Caco-2 (cell line): Measurements from ENCODE around the gene WDPCP. TPM values are rescaled to one million over a fixed set of nuclear protein-coding genes. Genes with fewer than 3 reads are reported as not detected.
"Not testable (repeated sequence)": the region's sequence is repeated elsewhere in the genome, so short reads cannot be mapped to it uniquely, and the experiment has no call there.

ENCODE experiments used
- BruUV-seq: library from RNA; stranded (reverse); fragments of 400-500 nt; replicated peaks from 2 replicates; lab custom pipeline; 2021; lab: Mats Ljungman, UMichigan
- CTCF ChIA-PET: fragments of 300-600 bp; sonication (Branson Sonifier 250); formaldehyde crosslinking; loops from one replicate; lab custom pipeline; 2022; ENCODE audit warnings: antibody characterized with exemption; lab: Charles Lee
- POLR2A ChIA-PET: fragments of 300-600 bp; sonication (Branson Sonifier 250); formaldehyde crosslinking; loops from one replicate; lab custom pipeline; 2022; ENCODE audit warnings: antibody characterized with exemption; lab: Charles Lee
- DNase-seq, 2 experiments: peaks; one replicate each; pipeline versions ENCODE4 v3.0.0 to v3.0.0-alpha.2; 2020 to 2022
- H3K27me3 ChIP-seq: replicated peaks from 2 replicates; pipeline ENCODE4 v1.6.0; 2011; ENCODE audit warnings: low read length; ENCODE audit not compliant: control insufficient read depth, insufficient read depth
- H3K36me3 ChIP-seq: 2 replicates; pipeline ENCODE4 v1.5.1; 2011; ENCODE audit warnings: low read length; ENCODE audit not compliant: control insufficient read depth, insufficient read depth
- H3K4me1 ChIP-seq: fragments of 250-450 bp; sonication (Bioruptor Pico); 2 replicates; pipeline ENCODE4 v1.5.1; 2020; ENCODE audit warnings: mild to moderate bottlenecking
- H3K4me3 ChIP-seq: 2 replicates; pipeline ENCODE4 v1.5.1; 2011; ENCODE audit warnings: low read depth, mild to moderate bottlenecking, control low read depth, low read length
- H3K9me3 ChIP-seq: fragments of 250-450 bp; sonication (Bioruptor Pico); 2 replicates; pipeline ENCODE4 v1.5.1; 2020; ENCODE audit warnings: mild to moderate bottlenecking, moderate library complexity
- H3K27ac Mint-ChIP-seq: one replicate; pipeline ENCODE4 v1.8.0; 2022; ENCODE audit warnings: mixed read lengths; ENCODE audit not compliant: unreplicated experiment
- H3K27me3 Mint-ChIP-seq: one replicate; pipeline ENCODE4 v1.8.0; 2022; ENCODE audit warnings: mixed read lengths; ENCODE audit not compliant: insufficient read depth, unreplicated experiment
- H3K36me3 Mint-ChIP-seq: one replicate; pipeline ENCODE4 v1.8.0; 2022; ENCODE audit warnings: mild to moderate bottlenecking, mixed read lengths; ENCODE audit not compliant: insufficient read depth, unreplicated experiment
- H3K4me1 Mint-ChIP-seq: one replicate; pipeline ENCODE4 v1.8.0; 2022; ENCODE audit warnings: low read depth, mixed read lengths; ENCODE audit not compliant: unreplicated experiment
- H3K4me3 Mint-ChIP-seq: one replicate; pipeline ENCODE4 v1.8.0; 2022; ENCODE audit warnings: mild to moderate bottlenecking, moderate library complexity, mixed read lengths; ENCODE audit not compliant: unreplicated experiment
- H3K9me3 Mint-ChIP-seq: one replicate; pipeline ENCODE4 v1.8.0; 2022; ENCODE audit warnings: mixed read lengths; ENCODE audit not compliant: unreplicated experiment
- intact Hi-C: fragments of 100-400 bp; cut with micrococcal nuclease; formaldehyde crosslinking; loops from one replicate; pipeline ENCODE4 v1.10.0; 2022; ENCODE audit not compliant: unreplicated experiment
- total RNA-seq: library from RNA; stranded (reverse); gene quantifications from 2 replicates; pipeline ENCODE4 v1.2.3, GENCODE V29; 2022
- TF ChIP-seq, protein P1 (sequence below), 2 experiments: fragments of 200-600 bp in 1 of 2; IDR thresholded peaks; 1 replicate in 1 of 2; 2 replicates in 1 of 2; pipeline versions ENCODE4 v1.5.1 to v1.8.0; 2011 to 2022; ENCODE audit warnings: antibody characterized with exemption in 1 of 2, control low read depth in 1 of 2, inconsistent platforms in 1 of 2, low read depth in 1 of 2, low read length in 1 of 2, mild to moderate bottlenecking in 1 of 2, moderate library complexity in 1 of 2; ENCODE audit not compliant: insufficient read depth in 1 of 2, severe bottlenecking in 1 of 2, unreplicated experiment in 1 of 2

WDPCP gene
- total RNA-seq, 1 experiment from 2014 or later, result 16.2 TPM

DNA sequence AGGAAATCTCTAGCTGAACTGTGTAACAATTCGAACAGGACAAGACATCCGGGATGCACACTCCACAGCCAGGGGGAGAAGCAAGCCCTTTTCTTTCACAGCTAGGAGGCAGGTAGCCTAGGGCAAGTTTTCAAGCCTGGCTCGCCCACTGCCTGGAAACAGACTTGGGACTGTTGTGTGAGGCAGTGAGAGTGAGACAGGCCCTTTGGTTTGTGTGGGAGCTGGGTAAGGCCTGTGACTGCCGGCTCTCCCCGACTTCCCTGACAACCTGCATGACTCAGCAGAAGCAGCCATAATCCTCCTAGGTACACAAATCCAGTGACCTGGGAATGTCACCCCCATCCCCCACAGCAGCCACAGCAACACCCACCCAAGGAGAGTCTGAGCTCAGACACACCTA, 179.7 kb downstream of the WDPCP start:
- Mint-ChIP-seq H3K4me3 (no peak overlapping the region), H3K36me3 (no peaks in the 10 kb centered on the region), H3K27ac (no peak overlapping the region), H3K27me3 (no peaks in the 10 kb centered on the region), H3K4me1 (no peaks in the 10 kb centered on the region), H3K9me3 (no peaks in the 10 kb centered on the region)
- intact Hi-C loops, result no loop called here
- DNase-seq, result peak; percentile 1 to 37
- Histone ChIP-seq H3K27me3 (no peaks in the 10 kb centered on the region), H3K36me3 (no peaks in the 10 kb centered on the region), H3K9me3 (no peaks in the 10 kb centered on the region; the same call in none of the 2 replicates), H3K4me3 (no peak overlapping the region), H3K4me1 (0 out of 2 replicates have a peak, but pooled peaks cover 9% of the 10 kb centered on the region)
- BruUV-seq, result no TSS peak
- TF ChIP-seq, protein P1, sequence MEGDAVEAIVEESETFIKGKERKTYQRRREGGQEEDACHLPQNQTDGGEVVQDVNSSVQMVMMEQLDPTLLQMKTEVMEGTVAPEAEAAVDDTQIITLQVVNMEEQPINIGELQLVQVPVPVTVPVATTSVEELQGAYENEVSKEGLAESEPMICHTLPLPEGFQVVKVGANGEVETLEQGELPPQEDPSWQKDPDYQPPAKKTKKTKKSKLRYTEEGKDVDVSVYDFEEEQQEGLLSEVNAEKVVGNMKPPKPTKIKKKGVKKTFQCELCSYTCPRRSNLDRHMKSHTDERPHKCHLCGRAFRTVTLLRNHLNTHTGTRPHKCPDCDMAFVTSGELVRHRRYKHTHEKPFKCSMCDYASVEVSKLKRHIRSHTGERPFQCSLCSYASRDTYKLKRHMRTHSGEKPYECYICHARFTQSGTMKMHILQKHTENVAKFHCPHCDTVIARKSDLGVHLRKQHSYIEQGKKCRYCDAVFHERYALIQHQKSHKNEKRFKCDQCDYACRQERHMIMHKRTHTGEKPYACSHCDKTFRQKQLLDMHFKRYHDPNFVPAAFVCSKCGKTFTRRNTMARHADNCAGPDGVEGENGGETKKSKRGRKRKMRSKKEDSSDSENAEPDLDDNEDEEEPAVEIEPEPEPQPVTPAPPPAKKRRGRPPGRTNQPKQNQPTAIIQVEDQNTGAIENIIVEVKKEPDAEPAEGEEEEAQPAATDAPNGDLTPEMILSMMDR (IDR thresholded peaks at IDR 0.05; ENCODE audit: insufficient read depth in 1 of 2, low read depth in 1 of 2, low read length in 1 of 2, severe bottlenecking in 1 of 2, unreplicated experiment in 1 of 2), result no peak
- ChIA-PET POLR2A (no interaction called here), CTCF (no interaction called here)

DNA sequence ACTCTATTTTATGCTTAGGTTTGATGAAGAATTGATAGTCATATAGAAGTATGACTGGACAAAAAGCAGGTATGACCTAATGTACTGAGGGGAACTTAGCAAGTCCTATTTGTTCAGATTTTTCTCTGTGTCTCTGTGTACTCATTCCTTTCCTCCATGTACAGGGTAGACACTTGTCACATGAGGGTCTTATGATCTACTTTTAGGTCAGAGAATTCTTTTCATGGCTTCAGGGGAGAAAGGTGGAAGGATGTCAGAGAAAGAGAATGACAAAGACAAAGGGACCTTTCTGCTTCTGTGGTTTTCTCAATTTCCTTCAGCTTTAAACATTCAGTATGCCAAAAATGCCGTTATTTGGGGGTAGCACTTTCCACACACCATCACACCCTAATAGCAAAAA, 181.6 kb downstream of the WDPCP start:
- ChIA-PET CTCF (no interaction called here), POLR2A (no interaction called here)
- TF ChIP-seq, protein P1 (IDR thresholded peaks at IDR 0.05; ENCODE audit: insufficient read depth in 1 of 2, low read depth in 1 of 2, low read length in 1 of 2, severe bottlenecking in 1 of 2, unreplicated experiment in 1 of 2), result no peak
- no TSS peak for BruUV-seq
- H3K27ac Mint-ChIP-seq, result no peak overlapping the region
- H3K27me3 Mint-ChIP-seq, result no peaks in the 10 kb centered on the region
- no peak for DNase-seq
- H3K36me3 Mint-ChIP-seq, result no peaks in the 10 kb centered on the region
- no peaks in the 10 kb centered on the region; the same call in none of the 2 replicates for H3K9me3 ChIP-seq
- no peaks in the 10 kb centered on the region for H3K36me3 ChIP-seq
- 0 out of 2 replicates have a peak, but pooled peaks cover 9% of the 10 kb centered on the region for H3K4me1 ChIP-seq
- no peaks in the 10 kb centered on the region for H3K9me3 Mint-ChIP-seq
- H3K4me3 ChIP-seq, result no peak overlapping the region
- H3K4me3 Mint-ChIP-seq, result no peak overlapping the region
- intact Hi-C loops, result no loop called here
- H3K4me1 Mint-ChIP-seq, result no peaks in the 10 kb centered on the region
- no peaks in the 10 kb centered on the region for H3K27me3 ChIP-seq

DNA sequence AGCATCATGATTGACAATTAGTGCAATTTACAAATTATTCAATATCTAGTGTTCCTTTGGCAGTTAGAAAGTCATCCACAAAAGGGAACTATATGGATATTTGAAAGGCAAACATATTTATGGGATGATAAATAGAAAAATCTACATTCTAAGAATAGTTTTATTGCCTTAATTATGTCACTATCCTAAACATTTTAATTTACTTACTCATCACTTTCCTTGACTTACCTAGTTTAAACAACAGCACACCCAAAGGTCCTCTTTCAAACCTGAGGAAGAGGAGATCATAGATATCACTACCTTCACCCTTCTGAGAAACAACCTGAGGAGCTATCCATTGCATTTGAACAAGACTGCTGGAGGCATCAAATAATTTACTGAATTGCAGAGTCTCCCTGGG, 184.5 kb downstream of the WDPCP start:
- no peaks in the 10 kb centered on the region; the same call in none of the 2 replicates for H3K9me3 ChIP-seq
- peaks cover 6% of the 10 kb centered on the region for H3K4me1 Mint-ChIP-seq
- no peak overlapping the region for H3K4me3 Mint-ChIP-seq
- intact Hi-C loops, result no loop called here
- no peaks in the 10 kb centered on the region for H3K36me3 ChIP-seq
- H3K27ac Mint-ChIP-seq, result no peak overlapping the region
- H3K27me3 ChIP-seq, result no peaks in the 10 kb centered on the region
- no peak overlapping the region for H3K4me3 ChIP-seq
- ChIA-PET POLR2A (no interaction called here), CTCF (no interaction called here)
- H3K9me3 Mint-ChIP-seq, result no peaks in the 10 kb centered on the region
- BruUV-seq, result no TSS peak
- H3K27me3 Mint-ChIP-seq, result no peaks in the 10 kb centered on the region
- H3K36me3 Mint-ChIP-seq, result no peaks in the 10 kb centered on the region
- DNase-seq, result no peak
- TF ChIP-seq, protein P1 (IDR thresholded peaks at IDR 0.05; ENCODE audit: insufficient read depth in 1 of 2, low read depth in 1 of 2, low read length in 1 of 2, severe bottlenecking in 1 of 2, unreplicated experiment in 1 of 2), result no peak
- H3K4me1 ChIP-seq, result 0 out of 2 replicates have a peak, but pooled peaks cover 5% of the 10 kb centered on the region

DNA sequence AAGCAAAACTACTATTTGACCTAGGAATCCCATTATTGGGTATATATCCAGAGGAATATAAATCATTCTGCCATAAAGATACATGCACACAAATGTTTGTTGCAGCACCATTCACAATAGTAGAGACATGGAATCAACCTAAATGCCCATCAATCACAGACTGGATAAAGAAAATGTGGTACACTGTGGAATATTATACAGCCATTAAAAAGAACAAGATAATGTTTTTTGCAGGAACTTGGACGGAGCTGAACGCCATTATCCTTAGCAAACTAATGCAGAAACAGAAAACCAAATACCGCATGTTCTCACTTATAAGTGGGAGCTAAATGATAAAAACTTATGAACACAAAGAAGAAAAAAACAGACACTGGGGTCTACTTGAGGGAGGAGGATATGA, 185.4 kb downstream of the WDPCP start:
- H3K36me3 Mint-ChIP-seq, CTCF ChIA-PET, H3K9me3 ChIP-seq: not testable (repeated sequence)

More for the DNA sequence above, 185.4 kb downstream of the WDPCP start:
- POLR2A ChIA-PET, H3K4me3 ChIP-seq, H3K36me3 ChIP-seq, H3K27me3 ChIP-seq, intact Hi-C loops, H3K27me3 Mint-ChIP-seq, H3K4me1 ChIP-seq, H3K4me1 Mint-ChIP-seq, H3K27ac Mint-ChIP-seq, H3K4me3 Mint-ChIP-seq, DNase-seq, H3K9me3 Mint-ChIP-seq, BruUV-seq: not testable (repeated sequence)
